Endothelial cell (in vitro differentiated cells): Measurements from ENCODE around the gene GATA1. TPM values are rescaled to one million over a fixed set of nuclear protein-coding genes. Genes with fewer than 3 reads are reported as not detected.

ENCODE experiments used
- DNase-seq: peaks from one replicate; pipeline ENCODE4 v3.0.0; 2021; ENCODE audit warnings: low spot score
- H3K27ac Mint-ChIP-seq: one replicate; pipeline ENCODE4 v1.8.0; 2021; ENCODE audit warnings: mixed read lengths, inconsistent platforms; ENCODE audit not compliant: unreplicated experiment
- H3K27me3 Mint-ChIP-seq: one replicate; pipeline ENCODE4 v1.8.0; 2021; ENCODE audit warnings: mild to moderate bottlenecking, moderate library complexity, mixed read lengths, inconsistent platforms; ENCODE audit not compliant: unreplicated experiment
- H3K36me3 Mint-ChIP-seq: one replicate; pipeline ENCODE4 v1.8.0; 2021; ENCODE audit warnings: mild to moderate bottlenecking, low read depth, mixed read lengths, inconsistent platforms; ENCODE audit not compliant: unreplicated experiment
- H3K4me1 Mint-ChIP-seq: one replicate; pipeline ENCODE4 v1.8.0; 2021; ENCODE audit warnings: mild to moderate bottlenecking, mixed read lengths, inconsistent platforms; ENCODE audit not compliant: unreplicated experiment
- H3K4me3 Mint-ChIP-seq: one replicate; pipeline ENCODE4 v1.8.0; 2021; ENCODE audit warnings: mild to moderate bottlenecking, mixed read lengths, inconsistent platforms; ENCODE audit not compliant: unreplicated experiment
- H3K9me3 Mint-ChIP-seq: one replicate; pipeline ENCODE4 v1.8.0; 2021; ENCODE audit warnings: mixed read lengths, inconsistent platforms; ENCODE audit not compliant: unreplicated experiment
- long read RNA-seq: library from polyadenylated mRNA; unstranded; transcript quantifications from one replicate; pipeline ENCODE4 v2.0.0, GENCODE V29; 2020; ENCODE audit not compliant: unreplicated experiment
- total RNA-seq: library from RNA; stranded (reverse); fragmentation: NEBNext Ultra II Directional; extraction: Animal tissue kit (Norgen Biotek cat#: 25700); gene quantifications from one replicate; pipeline ENCODE4 v1.2.1, GENCODE V29; 2021; ENCODE audit not compliant: unreplicated experiment
- TF ChIP-seq, protein P1 (sequence below): fragments of 200-600 bp; sonication (generic); IDR thresholded peaks from one replicate; pipeline ENCODE4 v1.5.0; 2021; ENCODE audit warnings: antibody characterized with exemption; ENCODE audit not compliant: unreplicated experiment

GATA1 gene
- not detected for total RNA-seq
- long read RNA-seq: 0 reads

DNA sequence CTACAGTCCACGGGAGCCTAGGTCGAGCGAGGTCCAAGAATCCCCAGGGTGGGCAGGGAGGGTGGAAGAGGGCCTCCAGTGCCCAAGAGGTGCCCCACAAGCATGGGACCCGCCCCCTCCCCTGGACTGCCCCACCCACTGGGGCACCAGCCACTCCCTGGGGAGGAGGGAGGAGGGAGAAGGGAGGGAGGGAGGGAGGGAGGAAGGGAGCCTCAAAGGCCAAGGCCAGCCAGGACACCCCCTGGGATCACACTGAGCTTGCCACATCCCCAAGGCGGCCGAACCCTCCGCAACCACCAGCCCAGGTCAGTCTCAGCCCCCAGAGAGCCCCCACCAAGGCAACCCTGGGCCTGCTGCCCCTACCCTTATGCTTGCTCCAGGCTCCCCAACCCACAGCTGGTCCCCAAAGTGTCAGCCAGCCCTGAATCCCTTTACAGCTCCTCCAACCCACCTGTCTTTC, at the start of gene GATA1:
TSS of gene GATA1 (plus strand) at position 250 of the 460 bp plus-strand sequence. CDS start 4,520 bp downstream, outside the sequence.
- H3K4me3 Mint-ChIP-seq: no peak within 1 kb of the TSS
- H3K36me3 Mint-ChIP-seq: no peaks in the 10 kb centered on the region
- peaks cover 4% of the 10 kb centered on the region for H3K27me3 Mint-ChIP-seq
- peak within 1 kb of the TSS; percentile 48 for H3K27ac Mint-ChIP-seq
- DNase-seq: no peak
- TF ChIP-seq, protein P1, sequence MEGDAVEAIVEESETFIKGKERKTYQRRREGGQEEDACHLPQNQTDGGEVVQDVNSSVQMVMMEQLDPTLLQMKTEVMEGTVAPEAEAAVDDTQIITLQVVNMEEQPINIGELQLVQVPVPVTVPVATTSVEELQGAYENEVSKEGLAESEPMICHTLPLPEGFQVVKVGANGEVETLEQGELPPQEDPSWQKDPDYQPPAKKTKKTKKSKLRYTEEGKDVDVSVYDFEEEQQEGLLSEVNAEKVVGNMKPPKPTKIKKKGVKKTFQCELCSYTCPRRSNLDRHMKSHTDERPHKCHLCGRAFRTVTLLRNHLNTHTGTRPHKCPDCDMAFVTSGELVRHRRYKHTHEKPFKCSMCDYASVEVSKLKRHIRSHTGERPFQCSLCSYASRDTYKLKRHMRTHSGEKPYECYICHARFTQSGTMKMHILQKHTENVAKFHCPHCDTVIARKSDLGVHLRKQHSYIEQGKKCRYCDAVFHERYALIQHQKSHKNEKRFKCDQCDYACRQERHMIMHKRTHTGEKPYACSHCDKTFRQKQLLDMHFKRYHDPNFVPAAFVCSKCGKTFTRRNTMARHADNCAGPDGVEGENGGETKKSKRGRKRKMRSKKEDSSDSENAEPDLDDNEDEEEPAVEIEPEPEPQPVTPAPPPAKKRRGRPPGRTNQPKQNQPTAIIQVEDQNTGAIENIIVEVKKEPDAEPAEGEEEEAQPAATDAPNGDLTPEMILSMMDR: no peak
- H3K4me1 Mint-ChIP-seq: no peaks in the 10 kb centered on the region
- no peaks in the 10 kb centered on the region for H3K9me3 Mint-ChIP-seq

DNA sequence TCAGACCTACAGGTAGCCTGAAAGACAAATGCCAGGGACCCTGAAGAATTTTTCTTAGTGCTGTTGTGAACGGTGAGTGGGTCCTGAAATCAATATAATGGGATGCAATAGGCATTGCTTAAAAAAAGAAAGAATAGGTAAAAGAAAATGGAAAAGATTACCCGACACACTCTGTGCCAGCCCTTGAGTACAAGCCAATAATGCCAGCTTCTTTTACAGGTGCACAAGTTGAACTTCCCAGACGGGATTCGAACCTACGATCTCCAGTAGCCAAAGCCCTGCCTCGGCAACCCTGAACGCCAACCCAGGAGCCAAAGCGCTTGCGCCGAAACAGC, 49.5 kb upstream of the GATA1 start:
- Mint-ChIP-seq H3K27ac (peak overlapping the region; percentile 97), H3K4me3 (peak overlapping the region; percentile 97), H3K27me3 (peaks cover 3% of the 10 kb centered on the region), H3K9me3 (no peaks in the 10 kb centered on the region), H3K36me3 (peaks cover 4% of the 10 kb centered on the region), H3K4me1 (peaks cover 13% of the 10 kb centered on the region)
- TF ChIP-seq, protein P1: no peak
- no peak for DNase-seq

DNA sequence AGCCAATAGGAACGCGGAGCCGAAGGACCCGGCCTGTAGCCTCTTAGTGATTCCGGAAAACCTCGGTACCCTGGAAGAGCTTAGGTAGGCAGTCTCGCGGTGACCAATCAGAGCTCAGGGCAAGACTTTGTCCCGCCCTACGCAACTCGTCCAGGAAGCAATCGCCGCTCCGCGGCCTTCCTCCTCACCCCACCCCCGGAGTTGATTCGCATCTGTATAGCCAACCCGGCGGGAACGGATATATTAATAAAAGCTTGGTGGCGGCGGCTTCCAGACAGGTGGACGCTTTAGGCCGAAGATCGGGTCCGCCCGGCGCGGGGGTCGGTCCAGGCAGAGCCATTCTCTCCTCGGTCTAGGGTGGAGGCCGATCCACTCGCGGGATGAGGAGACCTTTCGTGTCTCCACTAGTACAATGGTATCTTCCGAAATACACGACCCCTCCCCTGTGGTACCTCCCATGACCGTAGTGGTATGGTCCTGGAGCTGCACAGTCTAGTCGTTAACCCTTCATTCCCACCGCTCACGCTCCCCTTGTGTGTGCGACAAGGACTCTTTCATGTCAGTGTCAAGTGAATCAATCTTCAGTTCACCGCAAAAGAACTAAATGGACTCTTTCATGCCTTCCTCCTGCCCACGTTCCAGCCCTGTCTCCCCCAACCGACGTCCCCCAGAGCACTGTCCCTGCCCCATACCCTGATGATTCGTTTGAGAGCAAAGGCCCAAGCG, 49.0 kb upstream of the GATA1 start:
- Mint-ChIP-seq H3K27ac (peak overlapping the region; percentile 97), H3K4me1 (peaks cover 13% of the 10 kb centered on the region), H3K36me3 (peaks cover 4% of the 10 kb centered on the region), H3K27me3 (peaks cover 3% of the 10 kb centered on the region), H3K9me3 (no peaks in the 10 kb centered on the region), H3K4me3 (peak overlapping the region; percentile 97)
- TF ChIP-seq, protein P1: no peak
- peak; percentile 75 for DNase-seq

DNA sequence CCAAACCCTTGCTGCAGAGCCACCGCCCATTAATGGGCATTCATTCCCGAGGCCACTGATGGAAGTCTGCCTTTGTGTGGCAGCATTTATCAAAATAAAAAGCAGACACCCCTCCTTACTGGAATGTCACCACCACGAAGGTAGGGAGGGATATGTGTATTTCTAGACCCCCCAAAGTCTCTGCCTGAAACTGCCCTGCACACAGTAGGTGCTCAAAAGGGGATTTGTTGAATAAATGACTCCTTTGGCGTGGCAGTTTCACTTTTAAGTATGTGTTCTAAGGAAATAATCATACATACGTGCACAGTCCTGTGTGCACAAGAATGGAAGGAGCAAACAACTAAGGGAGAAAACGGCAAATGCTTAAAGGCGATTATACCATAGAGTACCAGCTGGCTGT, 48.5 kb upstream of the GATA1 start:
- Mint-ChIP-seq H3K9me3 (no peaks in the 10 kb centered on the region), H3K4me1 (peaks cover 13% of the 10 kb centered on the region), H3K27ac (peak overlapping the region; percentile 97), H3K27me3 (peaks cover 3% of the 10 kb centered on the region), H3K4me3 (peak overlapping the region; percentile 97), H3K36me3 (peaks cover 4% of the 10 kb centered on the region)
- no peak for DNase-seq
- TF ChIP-seq, protein P1: no peak

DNA sequence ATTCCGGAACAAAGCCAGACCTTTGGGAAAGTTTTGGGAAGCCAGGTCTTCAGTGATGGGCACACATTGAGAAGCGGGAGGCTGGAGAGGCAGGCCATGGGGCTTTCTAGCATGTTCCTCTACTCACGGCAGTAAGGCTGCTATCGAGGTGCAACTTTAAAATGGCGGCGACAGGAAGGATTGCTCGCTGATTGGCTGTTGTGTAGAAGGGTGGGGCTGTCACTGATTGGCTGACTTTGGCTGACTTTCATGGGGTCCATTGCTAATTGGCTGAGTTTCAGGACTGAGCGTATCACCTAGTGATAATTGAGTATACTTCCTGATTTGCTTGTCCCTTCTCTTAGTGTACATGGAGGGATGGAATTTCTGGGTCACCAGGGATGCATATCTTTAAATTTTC, 44.6 kb upstream of the GATA1 start:
- Mint-ChIP-seq H3K4me1 (peaks cover 9% of the 10 kb centered on the region), H3K36me3 (no peaks in the 10 kb centered on the region), H3K4me3 (no peak overlapping the region), H3K9me3 (no peaks in the 10 kb centered on the region), H3K27ac (no peak overlapping the region), H3K27me3 (peaks cover 3% of the 10 kb centered on the region)
- no peak for DNase-seq
- TF ChIP-seq, protein P1: no peak
